GM11168 (cell line): ENCODE data around the gene PIGU.
"Not testable (repeated sequence)": the region's sequence is repeated elsewhere in the genome, so short reads cannot be mapped to it uniquely, and the experiment has no call there.

Experiments used
- in situ Hi-C: fragments of 300-500 bp; cut with MboI; formaldehyde crosslinking; loops from one replicate; pipeline ENCODE4 v1.12.0; 2022; ENCODE audit warnings: low sequenced_read_pairs; ENCODE audit not compliant: unreplicated experiment

The PIGU gene

GRCh38 chr20:34627458-34627857 is 49.4 kb downstream of the PIGU start:
- in situ Hi-C loops = no loop called here

- in situ Hi-C loops = no loop called here
Observed at GRCh38 chr20:34626992-34627391, 49.9 kb downstream of the PIGU start.

GRCh38 chr20:34624629-34625028 is 52.3 kb downstream of the PIGU start:
- in situ Hi-C loops = no loop called here

- in situ Hi-C loops = no loop called here
Observed at GRCh38 chr20:34622821-34623451, 54.0 kb downstream of the PIGU start.

GRCh38 chr20:34621383-34622367 is 55.2 kb downstream of the PIGU start:
- in situ Hi-C loops = no loop called here

GRCh38 chr20:34621036-34621343 is 55.9 kb downstream of the PIGU start:
- in situ Hi-C loops = no loop called here

GRCh38 chr20:34618676-34619075 is 58.2 kb downstream of the PIGU start:
- in situ Hi-C loops = no loop called here

- in situ Hi-C loops = not testable (repeated sequence)
Observed at GRCh38 chr20:34616913-34617312, 60.0 kb downstream of the PIGU start.

GRCh38 chr20:34615477-34615876 is 61.4 kb downstream of the PIGU start:
- in situ Hi-C loops = no loop called here

GRCh38 chr20:34611976-34612375 is 64.9 kb downstream of the PIGU start:
- in situ Hi-C loops = not testable (repeated sequence)

- in situ Hi-C loops = no loop called here
Observed at GRCh38 chr20:34607066-34607465, 69.8 kb downstream of the PIGU start.

GRCh38 chr20:34604980-34605788 is 71.7 kb downstream of the PIGU start:
- in situ Hi-C loops = no loop called here

- in situ Hi-C loops = no loop called here
Observed at GRCh38 chr20:34600892-34601653, 75.8 kb downstream of the PIGU start.

GRCh38 chr20:34595377-34596184 is 81.3 kb downstream of the PIGU start:
- in situ Hi-C loops = no loop called here

GRCh38 chr20:34586488-34587163 is 90.3 kb downstream of the PIGU start:
- in situ Hi-C loops = no loop called here

- in situ Hi-C loops = no loop called here
Observed at GRCh38 chr20:34585019-34585418, 91.9 kb downstream of the PIGU start.

GRCh38 chr20:34583544-34583943 is 93.3 kb downstream of the PIGU start:
- in situ Hi-C loops = no loop called here

GRCh38 chr20:34582911-34583310 is 94.0 kb downstream of the PIGU start:
- in situ Hi-C loops = no loop called here

- in situ Hi-C loops = no loop called here
Observed at GRCh38 chr20:34582221-34582620, 94.7 kb downstream of the PIGU start.
